Stimulated activated naive CD4-positive, alpha-beta T cell (primary cell): ENCODE measurements around the gene KDM6A.
"Not testable (repeated sequence)": the region's sequence is repeated elsewhere in the genome, so short reads cannot be mapped to it uniquely, and the experiment has no call there.

Experiments used
- DNase-seq, 6 experiments: peaks; one replicate each; lab custom pipeline; 2025; lab: John Stamatoyannopoulos, UW

The KDM6A gene

GRCh38 chrX:44872821-44873414, at the start of gene KDM6A:
Gene KDM6A, plus strand, starts transcription at chrX:44873188. Its CDS starts 364 bp downstream, at chrX:44873552.
- peak; percentile 92 to 99 (median 96) for DNase-seq

- DNase-seq = not testable (repeated sequence)
Observed at GRCh38 chrX:44823193-44823592, 49.8 kb upstream of the KDM6A start.

- DNase-seq = no peak
Observed at GRCh38 chrX:44828008-44828605, 44.9 kb upstream of the KDM6A start.

GRCh38 chrX:44829832-44830231, 43.2 kb upstream of the KDM6A start:
- no peak for DNase-seq

- no peak for DNase-seq
Observed at GRCh38 chrX:44842550-44843317, 30.3 kb upstream of the KDM6A start.

GRCh38 chrX:44843318-44843702, 29.7 kb upstream of the KDM6A start:
- no peak for DNase-seq

- no peak for DNase-seq
Observed at GRCh38 chrX:44843753-44844152, 29.2 kb upstream of the KDM6A start, which contains the start of gene DUSP21. Gene DUSP21, plus strand, starts transcription at chrX:44844021. Its CDS starts 112 bp downstream, at chrX:44844133.

- DNase-seq = no peak
Observed at GRCh38 chrX:44844204-44844603, 28.8 kb upstream of the KDM6A start.

- DNase-seq = not testable (repeated sequence)
Observed at GRCh38 chrX:44850891-44851290, 22.1 kb upstream of the KDM6A start.

GRCh38 chrX:44871114-44871645, 1.8 kb upstream of the KDM6A start:
- no peak for DNase-seq

GRCh38 chrX:44871931-44872820, 812 bp upstream of the KDM6A start:
- peak in 4 of 6 experiments; percentile 27 to 81 (median 50) for DNase-seq

- peak; percentile 23 to 88 (median 59) for DNase-seq
Observed at GRCh38 chrX:44873415-44874276, 658 bp downstream of the KDM6A start.

- peak in 4 of 6 experiments; percentile 26 to 56 (median 42) for DNase-seq
Observed at GRCh38 chrX:44874420-44875184, 1.6 kb downstream of the KDM6A start.

GRCh38 chrX:44875185-44875489, 2.1 kb downstream of the KDM6A start:
- DNase-seq = no peak

GRCh38 chrX:44876086-44876485, 3.1 kb downstream of the KDM6A start:
- no peak for DNase-seq

GRCh38 chrX:44876767-44877166, 3.8 kb downstream of the KDM6A start:
- DNase-seq = no peak

- DNase-seq = no peak
Observed at GRCh38 chrX:44878780-44879179, 5.8 kb downstream of the KDM6A start.

- DNase-seq = no peak
Observed at GRCh38 chrX:44881549-44881948, 8.6 kb downstream of the KDM6A start.

GRCh38 chrX:44882635-44883034, 9.6 kb downstream of the KDM6A start:
- no peak for DNase-seq

- no peak for DNase-seq
Observed at GRCh38 chrX:44884944-44885343, 12.0 kb downstream of the KDM6A start.
